HepG2 (cell line): ENCODE measurements around the gene SYT7. TPM values are rescaled to one million over a fixed set of nuclear protein-coding genes. Genes with fewer than 3 reads are reported as not detected.

Experiments
- CENPT ChIP-seq: sonication (generic); formaldehyde crosslinking; IDR thresholded peaks from 2 replicates; pipeline ENCODE4 v1.8.0; 2022; ENCODE audit warnings: low read depth, mild to moderate bottlenecking, moderate library complexity, missing genetic modification reagents
- ELF4 ChIP-seq: sonication (generic); formaldehyde crosslinking; IDR thresholded peaks from 2 replicates; pipeline ENCODE4 v1.5.0; 2020; ENCODE audit warnings: missing genetic modification reagents, mild to moderate bottlenecking, moderate library complexity, borderline replicate concordance
- FOXM1 ChIP-seq: sonication (generic); formaldehyde crosslinking; IDR thresholded peaks from 2 replicates; pipeline ENCODE4 v1.5.0; 2020; ENCODE audit warnings: missing genetic modification reagents
- HDAC6 ChIP-seq: fragments of 200-600 bp; sonication (generic); IDR thresholded peaks from 2 replicates; pipeline ENCODE4 v1.7.0; 2017; ENCODE audit warnings: mild to moderate bottlenecking, antibody characterized with exemption, low read length, low read depth
- IRF2 ChIP-seq: IDR thresholded peaks from 2 replicates; pipeline ENCODE4 v1.6.1; 2018; ENCODE audit warnings: missing genetic modification reagents, missing compliant biosample characterization
- REPIN1 ChIP-seq: sonication (generic); formaldehyde crosslinking; IDR thresholded peaks from 2 replicates; pipeline ENCODE4 v1.8.0; 2022; ENCODE audit warnings: missing genetic modification reagents, low read depth, mild to moderate bottlenecking, borderline replicate concordance
- SP2 ChIP-seq: sonication (generic); formaldehyde crosslinking; IDR thresholded peaks from 2 replicates; pipeline ENCODE4 v1.5.1; 2020; ENCODE audit warnings: mild to moderate bottlenecking, missing genetic modification reagents
- ZNF17 ChIP-seq: sonication (generic); formaldehyde crosslinking; IDR thresholded peaks from 2 replicates; pipeline ENCODE4 v1.5.0; 2020; ENCODE audit warnings: mild to moderate bottlenecking, missing genetic modification reagents
- ZNF446 ChIP-seq: sonication (generic); formaldehyde crosslinking; IDR thresholded peaks from 2 replicates; pipeline ENCODE4 v1.5.0; 2020; ENCODE audit warnings: mild to moderate bottlenecking, missing genetic modification reagents
- ZNF546 ChIP-seq: sonication (generic); formaldehyde crosslinking; conservative IDR thresholded peaks from 2 replicates; pipeline ENCODE4 v1.8.1; 2023; ENCODE audit warnings: mild to moderate bottlenecking, missing genetic modification reagents
- ZNF678 ChIP-seq: sonication (generic); formaldehyde crosslinking; IDR thresholded peaks from 2 replicates; pipeline ENCODE4 v1.4.0; 2020; ENCODE audit warnings: mild to moderate bottlenecking, missing genetic modification reagents
- ZNF775 ChIP-seq: sonication (generic); formaldehyde crosslinking; IDR thresholded peaks from 2 replicates; pipeline ENCODE4 v1.4.0; 2020; ENCODE audit warnings: missing genetic modification reagents, mild to moderate bottlenecking, moderate library complexity, borderline replicate concordance
- polyA plus RNA-seq, 8 experiments: library from polyadenylated mRNA; depleted of rRNA in 3 of 8; stranded (reverse) in 7 of 8; unstranded in 1 of 8; fragments of >200 nt; fragmentation: Illumina TruSeq in 4 of 8; extraction: Trizol in 4 of 8; gene quantifications; 2 replicates each; pipeline versions ENCODE4 v1.2.1 to v1.2.3, GENCODE V29; 2011 to 2016; ENCODE audit warnings: low read depth in 4 of 8, missing spikeins in 1 of 8, mixed read lengths in 1 of 8; ENCODE audit not compliant: insufficient read depth in 1 of 8
- total RNA-seq, 5 experiments: library from RNA; depleted of rRNA; stranded (reverse); fragments of >200 nt; fragmentation: Illumina TruSeq; extraction: Trizol; gene quantifications; 2 replicates each; pipeline ENCODE4 v1.2.3, GENCODE V29; 2016; ENCODE audit warnings: low read depth in 1 of 5
- TF ChIP-seq, protein P1 (sequence below): sonication (generic); formaldehyde crosslinking; IDR thresholded peaks from 2 replicates; pipeline ENCODE4 v1.5.0; 2020; ENCODE audit warnings: missing genetic modification reagents, mild to moderate bottlenecking, borderline replicate concordance
- TF ChIP-seq, protein P2 (sequence below), 2 experiments: sonication (generic) in 1 of 2; formaldehyde crosslinking in 1 of 2; IDR thresholded peaks; 2 replicates each; pipeline versions ENCODE4 v1.5.1 to v1.6.1; 2011 to 2020; ENCODE audit warnings: borderline replicate concordance in 1 of 2, low read depth in 1 of 2, low read length in 1 of 2, mild to moderate bottlenecking in 1 of 2, missing genetic modification reagents in 1 of 2, moderate library complexity in 1 of 2
- TF ChIP-seq, protein P3 (sequence below): IDR thresholded peaks from 2 replicates; pipeline ENCODE4 v1.6.1; 2016; ENCODE audit warnings: low read depth, missing genetic modification reagents, missing compliant biosample characterization
- TF ChIP-seq, protein P4 (sequence below): sonication (generic); formaldehyde crosslinking; IDR thresholded peaks from 2 replicates; pipeline ENCODE4 v1.4.0; 2020; ENCODE audit warnings: missing genetic modification reagents; ENCODE audit errors: not compliant biosample characterization

The SYT7 gene
- total and polyA plus RNA-seq, 2 of the 13 experiments (the other 11 are each of a cell fraction or from before 2014, with no cell fraction given), result 1.4 to 4.4 TPM

DNA sequence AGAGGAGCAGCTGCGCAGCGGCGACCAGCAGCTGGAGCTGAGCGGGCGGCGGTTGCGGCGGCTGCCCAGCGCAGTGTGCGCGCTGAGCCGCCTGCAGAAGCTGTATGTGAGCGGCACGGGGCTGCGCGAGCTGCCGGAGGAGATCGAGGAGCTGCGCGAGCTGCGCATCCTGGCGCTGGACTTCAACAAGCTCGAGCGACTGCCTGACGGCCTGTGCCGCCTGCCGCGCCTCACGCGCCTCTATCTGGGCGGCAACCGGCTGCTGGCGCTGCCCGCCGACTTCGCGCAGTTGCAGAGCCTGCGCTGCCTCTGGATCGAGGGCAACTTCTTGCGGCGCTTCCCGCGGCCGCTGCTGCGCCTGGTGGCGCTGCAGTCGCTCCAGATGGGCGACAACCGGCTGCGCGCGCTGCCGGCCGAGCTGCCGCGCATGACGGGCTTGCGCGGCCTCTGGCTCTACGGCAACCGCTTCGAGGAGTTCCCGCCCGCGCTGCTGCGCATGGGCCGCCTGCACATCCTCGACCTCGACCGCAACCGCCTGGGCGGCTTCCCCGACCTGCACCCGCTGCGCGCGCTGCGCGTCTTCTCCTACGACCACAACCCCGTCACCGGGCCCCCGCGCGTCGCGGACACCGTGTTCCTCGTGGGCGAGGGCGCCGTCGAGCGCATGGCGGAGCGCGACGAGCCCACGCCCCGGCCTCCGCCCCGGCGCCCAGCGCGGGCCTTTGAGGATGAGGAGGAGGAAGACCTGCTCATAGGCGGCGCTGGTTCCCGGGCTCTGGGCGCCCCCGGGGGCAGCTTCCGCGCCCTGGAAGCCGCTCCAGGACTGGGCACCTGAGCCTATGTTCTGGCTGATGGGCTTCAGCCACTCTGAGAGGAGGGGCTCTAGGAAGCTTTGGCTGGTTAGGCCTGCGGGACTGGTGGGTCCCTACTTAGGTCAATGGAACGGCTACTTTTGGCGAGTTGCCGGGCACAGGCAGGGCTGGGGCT, 71.5 kb downstream of the SYT7 start (continued):
- TF ChIP-seq, protein P1, sequence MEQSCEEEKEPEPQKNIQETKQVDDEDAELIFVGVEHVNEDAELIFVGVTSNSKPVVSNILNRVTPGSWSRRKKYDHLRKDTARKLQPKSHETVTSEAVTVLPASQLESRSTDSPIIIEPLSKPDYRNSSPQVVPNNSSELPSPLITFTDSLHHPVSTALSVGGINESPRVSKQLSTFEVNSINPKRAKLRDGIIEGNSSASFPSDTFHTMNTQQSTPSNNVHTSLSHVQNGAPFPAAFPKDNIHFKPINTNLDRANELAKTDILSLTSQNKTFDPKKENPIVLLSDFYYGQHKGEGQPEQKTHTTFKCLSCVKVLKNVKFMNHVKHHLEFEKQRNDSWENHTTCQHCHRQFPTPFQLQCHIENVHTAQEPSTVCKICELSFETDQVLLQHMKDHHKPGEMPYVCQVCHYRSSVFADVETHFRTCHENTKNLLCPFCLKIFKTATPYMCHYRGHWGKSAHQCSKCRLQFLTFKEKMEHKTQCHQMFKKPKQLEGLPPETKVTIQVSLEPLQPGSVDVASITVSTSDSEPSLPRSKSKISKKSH (CRISPR knock-in tag), result peak; percentile 70; the same call in 1 of the 2 replicates
- TF ChIP-seq ELF4 (CRISPR knock-in tag) (no peak), HDAC6 (no peak), ZNF446 (CRISPR knock-in tag) (no peak), SP2 (CRISPR knock-in tag) (no peak), ZNF775 (no peak), ZNF546 (CRISPR knock-in tag) (0 out of 2 replicates have a peak, but pooled peaks have one; percentile 41), IRF2 (CRISPR knock-in tag) (0 out of 2 replicates have a peak, but pooled peaks have one; percentile 30), REPIN1 (CRISPR knock-in tag) (0 out of 2 replicates have a peak, but pooled peaks have one; percentile 42), CENPT (CRISPR knock-in tag) (peak; percentile 48; the same call in 1 of the 2 replicates), ZNF17 (CRISPR knock-in tag) (no peak), ZNF678 (CRISPR knock-in tag) (no peak), FOXM1 (no peak)
- TF ChIP-seq, protein P2, sequence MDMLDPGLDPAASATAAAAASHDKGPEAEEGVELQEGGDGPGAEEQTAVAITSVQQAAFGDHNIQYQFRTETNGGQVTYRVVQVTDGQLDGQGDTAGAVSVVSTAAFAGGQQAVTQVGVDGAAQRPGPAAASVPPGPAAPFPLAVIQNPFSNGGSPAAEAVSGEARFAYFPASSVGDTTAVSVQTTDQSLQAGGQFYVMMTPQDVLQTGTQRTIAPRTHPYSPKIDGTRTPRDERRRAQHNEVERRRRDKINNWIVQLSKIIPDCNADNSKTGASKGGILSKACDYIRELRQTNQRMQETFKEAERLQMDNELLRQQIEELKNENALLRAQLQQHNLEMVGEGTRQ (IDR thresholded peaks at IDR 0.05; ENCODE audit: low read depth, low read length), result no peak
- TF ChIP-seq, protein P2 (CRISPR knock-in tag; IDR thresholded peaks at IDR 0.05; ENCODE audit: borderline replicate concordance), result no peak
- TF ChIP-seq, protein P3, sequence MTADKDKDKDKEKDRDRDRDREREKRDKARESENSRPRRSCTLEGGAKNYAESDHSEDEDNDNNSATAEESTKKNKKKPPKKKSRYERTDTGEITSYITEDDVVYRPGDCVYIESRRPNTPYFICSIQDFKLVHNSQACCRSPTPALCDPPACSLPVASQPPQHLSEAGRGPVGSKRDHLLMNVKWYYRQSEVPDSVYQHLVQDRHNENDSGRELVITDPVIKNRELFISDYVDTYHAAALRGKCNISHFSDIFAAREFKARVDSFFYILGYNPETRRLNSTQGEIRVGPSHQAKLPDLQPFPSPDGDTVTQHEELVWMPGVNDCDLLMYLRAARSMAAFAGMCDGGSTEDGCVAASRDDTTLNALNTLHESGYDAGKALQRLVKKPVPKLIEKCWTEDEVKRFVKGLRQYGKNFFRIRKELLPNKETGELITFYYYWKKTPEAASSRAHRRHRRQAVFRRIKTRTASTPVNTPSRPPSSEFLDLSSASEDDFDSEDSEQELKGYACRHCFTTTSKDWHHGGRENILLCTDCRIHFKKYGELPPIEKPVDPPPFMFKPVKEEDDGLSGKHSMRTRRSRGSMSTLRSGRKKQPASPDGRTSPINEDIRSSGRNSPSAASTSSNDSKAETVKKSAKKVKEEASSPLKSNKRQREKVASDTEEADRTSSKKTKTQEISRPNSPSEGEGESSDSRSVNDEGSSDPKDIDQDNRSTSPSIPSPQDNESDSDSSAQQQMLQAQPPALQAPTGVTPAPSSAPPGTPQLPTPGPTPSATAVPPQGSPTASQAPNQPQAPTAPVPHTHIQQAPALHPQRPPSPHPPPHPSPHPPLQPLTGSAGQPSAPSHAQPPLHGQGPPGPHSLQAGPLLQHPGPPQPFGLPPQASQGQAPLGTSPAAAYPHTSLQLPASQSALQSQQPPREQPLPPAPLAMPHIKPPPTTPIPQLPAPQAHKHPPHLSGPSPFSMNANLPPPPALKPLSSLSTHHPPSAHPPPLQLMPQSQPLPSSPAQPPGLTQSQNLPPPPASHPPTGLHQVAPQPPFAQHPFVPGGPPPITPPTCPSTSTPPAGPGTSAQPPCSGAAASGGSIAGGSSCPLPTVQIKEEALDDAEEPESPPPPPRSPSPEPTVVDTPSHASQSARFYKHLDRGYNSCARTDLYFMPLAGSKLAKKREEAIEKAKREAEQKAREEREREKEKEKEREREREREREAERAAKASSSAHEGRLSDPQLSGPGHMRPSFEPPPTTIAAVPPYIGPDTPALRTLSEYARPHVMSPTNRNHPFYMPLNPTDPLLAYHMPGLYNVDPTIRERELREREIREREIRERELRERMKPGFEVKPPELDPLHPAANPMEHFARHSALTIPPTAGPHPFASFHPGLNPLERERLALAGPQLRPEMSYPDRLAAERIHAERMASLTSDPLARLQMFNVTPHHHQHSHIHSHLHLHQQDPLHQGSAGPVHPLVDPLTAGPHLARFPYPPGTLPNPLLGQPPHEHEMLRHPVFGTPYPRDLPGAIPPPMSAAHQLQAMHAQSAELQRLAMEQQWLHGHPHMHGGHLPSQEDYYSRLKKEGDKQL (CRISPR knock-in tag), result no peak
- TF ChIP-seq, protein P4, sequence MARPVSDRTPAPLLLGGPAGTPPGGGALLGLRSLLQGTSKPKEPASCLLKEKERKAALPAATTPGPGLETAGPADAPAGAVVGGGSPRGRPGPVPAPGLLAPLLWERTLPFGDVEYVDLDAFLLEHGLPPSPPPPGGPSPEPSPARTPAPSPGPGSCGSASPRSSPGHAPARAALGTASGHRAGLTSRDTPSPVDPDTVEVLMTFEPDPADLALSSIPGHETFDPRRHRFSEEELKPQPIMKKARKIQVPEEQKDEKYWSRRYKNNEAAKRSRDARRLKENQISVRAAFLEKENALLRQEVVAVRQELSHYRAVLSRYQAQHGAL (CRISPR knock-in tag), result no peak
